ENCODE measurements around the gene HBQ1.
A peak's percentile ranks its signal among the peaks of the same experiment; 100 is the strongest.
"Not testable (repeated sequence)": the region's sequence is repeated elsewhere in the genome, so short reads cannot be mapped to it uniquely, and the experiment has no call there.

HBQ1 gene

GRCh38 chr16:162271-162991, 17.8 kb upstream of the HBQ1 start:
- no peak for DNase-seq

GRCh38 chr16:163139-163538, 17.1 kb upstream of the HBQ1 start:
- DNase-seq, result not testable (repeated sequence)

- DNase-seq, result peak in 1 of 3 donors; percentile 8
Measured at GRCh38 chr16:163696-164095, 16.6 kb upstream of the HBQ1 start.

GRCh38 chr16:164134-164823, 16.0 kb upstream of the HBQ1 start:
- DNase-seq, result not testable (repeated sequence)

- DNase-seq, result peak; percentile 18 to 74 (median 36)
Measured at GRCh38 chr16:164827-165538, 15.3 kb upstream of the HBQ1 start.

GRCh38 chr16:165539-166374, 14.5 kb upstream of the HBQ1 start, which contains the start of gene HBM:
TSS of gene HBM (plus strand) at chr16:165978. CDS start at chr16:165998, 20 bp downstream.
- no peak for DNase-seq

- no peak for DNase-seq
Measured at GRCh38 chr16:166375-167121, 13.7 kb upstream of the HBQ1 start.

GRCh38 chr16:167122-167690, 13.1 kb upstream of the HBQ1 start:
- DNase-seq, result no peak

GRCh38 chr16:168424-168823, 11.8 kb upstream of the HBQ1 start:
- DNase-seq, result peak in 1 of 3 donors; percentile 1

- DNase-seq, result peak in 1 of 3 donors; percentile 11
Measured at GRCh38 chr16:169014-169413, 11.2 kb upstream of the HBQ1 start.

- DNase-seq, result peak in 2 of 3 donors; percentile 19 to 34
Measured at GRCh38 chr16:170088-170507, 10.2 kb upstream of the HBQ1 start.

GRCh38 chr16:170788-171187, 9.5 kb upstream of the HBQ1 start:
- DNase-seq, result no peak

- not testable (repeated sequence) for DNase-seq
Measured at GRCh38 chr16:172374-172941, 7.8 kb upstream of the HBQ1 start, which contains the start of gene HBA2. TSS of gene HBA2 (plus strand) at chr16:172876. CDS start at chr16:172913, 37 bp downstream.

- DNase-seq, result not testable (repeated sequence)
Measured at GRCh38 chr16:173211-173854, 6.9 kb upstream of the HBQ1 start.

GRCh38 chr16:173928-174769, 6.1 kb upstream of the HBQ1 start:
- DNase-seq, result not testable (repeated sequence)

- DNase-seq, result peak; percentile 31 to 48 (median 44)
Measured at GRCh38 chr16:175011-175949, 5.0 kb upstream of the HBQ1 start.

GRCh38 chr16:176006-176405, 4.3 kb upstream of the HBQ1 start:
- DNase-seq, result not testable (repeated sequence)

Measured in suppressor macrophage treated with lipopolysaccharide for 1 hour (primary cell).